ENCODE measurements around the gene ATXN7L3.

ATXN7L3 gene

GRCh38 chr17:44212507-44213402 is 13.1 kb upstream of the ATXN7L3 start:
- Mint-ChIP-seq H3K36me3 (ENCODE audit: low read depth) (peaks cover 94% of the 10 kb centered on the region), H3K9me3 (peaks cover 17% of the 10 kb centered on the region), H3K4me3 (no peak overlapping the region), H3K4me1 (ENCODE audit: low read depth) (peaks cover 84% of the 10 kb centered on the region), H3K27ac (no peak overlapping the region), H3K27me3 (no peaks in the 10 kb centered on the region)
- intact Hi-C loops (cut with micrococcal nuclease): no loop called here

GRCh38 chr17:44211281-44212265 is 11.9 kb upstream of the ATXN7L3 start:
- H3K4me3 Mint-ChIP-seq: no peak overlapping the region
- peaks cover 98% of the 10 kb centered on the region for H3K36me3 Mint-ChIP-seq (ENCODE audit: low read depth)
- H3K27ac Mint-ChIP-seq: no peak overlapping the region
- H3K27me3 Mint-ChIP-seq: no peaks in the 10 kb centered on the region
- peaks cover 17% of the 10 kb centered on the region for H3K9me3 Mint-ChIP-seq
- intact Hi-C loops (cut with micrococcal nuclease): loop anchor here (2.0 kb wide), 1 partner anchor 113 kb away; the partner anchor contains the start of gene SLC25A39
- peaks cover 79% of the 10 kb centered on the region for H3K4me1 Mint-ChIP-seq (ENCODE audit: low read depth)

GRCh38 chr17:44210342-44211192 is 10.9 kb upstream of the ATXN7L3 start:
- Mint-ChIP-seq H3K36me3 (ENCODE audit: low read depth) (peaks cover 96% of the 10 kb centered on the region), H3K27me3 (no peaks in the 10 kb centered on the region), H3K9me3 (peaks cover 17% of the 10 kb centered on the region), H3K4me1 (ENCODE audit: low read depth) (peaks cover 75% of the 10 kb centered on the region), H3K27ac (peak overlapping the region; percentile 66), H3K4me3 (no peak overlapping the region)
- intact Hi-C loops (cut with micrococcal nuclease): loop anchor here (1.0 to 2.0 kb wide), 2 partner anchors 8 to 114 kb away; partner anchors contain the start of gene SLC25A39

GRCh38 chr17:44209786-44210341 is 10.2 kb upstream of the ATXN7L3 start:
- intact Hi-C loops (cut with micrococcal nuclease): loop anchor here (1.0 to 10.0 kb wide), 3 partner anchors 8 to 295 kb away; partner anchors contain the start of genes GPATCH8 and SLC25A39
- no peak overlapping the region for H3K4me3 Mint-ChIP-seq
- peak overlapping the region; percentile 66 for H3K27ac Mint-ChIP-seq
- H3K4me1 Mint-ChIP-seq (ENCODE audit: low read depth): peaks cover 70% of the 10 kb centered on the region
- H3K9me3 Mint-ChIP-seq: peaks cover 14% of the 10 kb centered on the region
- H3K36me3 Mint-ChIP-seq (ENCODE audit: low read depth): peaks cover 89% of the 10 kb centered on the region
- H3K27me3 Mint-ChIP-seq: no peaks in the 10 kb centered on the region

- H3K4me1 Mint-ChIP-seq (ENCODE audit: low read depth): peaks cover 72% of the 10 kb centered on the region
- no peak overlapping the region for H3K27ac Mint-ChIP-seq
- no peaks in the 10 kb centered on the region for H3K9me3 Mint-ChIP-seq
- no peak overlapping the region for H3K4me3 Mint-ChIP-seq
- intact Hi-C loops (cut with micrococcal nuclease): loop anchor here (10.0 kb wide), 1 partner anchor 297 kb away; the partner anchor contains the start of gene GPATCH8
- peaks cover 68% of the 10 kb centered on the region for H3K36me3 Mint-ChIP-seq (ENCODE audit: low read depth)
- H3K27me3 Mint-ChIP-seq: no peaks in the 10 kb centered on the region
These were observed 8.1 kb upstream of the ATXN7L3 start for GRCh38 chr17:44207743-44208142.

DNA sequence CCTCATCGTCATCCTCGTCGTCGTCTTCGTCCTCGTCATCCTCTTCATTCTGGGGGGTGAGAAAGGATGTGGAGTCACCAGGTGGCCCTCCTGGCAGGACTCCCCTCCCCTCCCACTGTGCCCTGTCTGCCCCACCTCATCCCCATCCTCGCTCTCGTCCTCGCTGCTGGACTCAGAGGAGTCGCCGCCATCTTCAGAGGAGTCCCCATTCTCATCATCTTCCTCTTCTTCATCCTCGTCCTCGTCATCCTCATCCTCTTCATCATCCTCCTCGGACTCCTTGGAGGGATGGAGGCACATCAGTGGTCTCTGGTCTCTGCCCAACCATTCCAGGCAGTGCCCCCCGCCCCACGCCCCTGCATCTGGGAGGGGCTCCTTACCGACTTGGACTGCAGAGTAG is 7.6 kb upstream of the ATXN7L3 start:
- Mint-ChIP-seq H3K27me3 (no peaks in the 10 kb centered on the region), H3K9me3 (no peaks in the 10 kb centered on the region), H3K36me3 (ENCODE audit: low read depth) (peaks cover 64% of the 10 kb centered on the region), H3K4me3 (no peak overlapping the region), H3K27ac (no peak overlapping the region), H3K4me1 (ENCODE audit: low read depth) (peaks cover 75% of the 10 kb centered on the region)
- intact Hi-C loops (cut with micrococcal nuclease): loop anchor here (10.0 kb wide), 1 partner anchor 297 kb away; the partner anchor contains the start of gene GPATCH8

DNA sequence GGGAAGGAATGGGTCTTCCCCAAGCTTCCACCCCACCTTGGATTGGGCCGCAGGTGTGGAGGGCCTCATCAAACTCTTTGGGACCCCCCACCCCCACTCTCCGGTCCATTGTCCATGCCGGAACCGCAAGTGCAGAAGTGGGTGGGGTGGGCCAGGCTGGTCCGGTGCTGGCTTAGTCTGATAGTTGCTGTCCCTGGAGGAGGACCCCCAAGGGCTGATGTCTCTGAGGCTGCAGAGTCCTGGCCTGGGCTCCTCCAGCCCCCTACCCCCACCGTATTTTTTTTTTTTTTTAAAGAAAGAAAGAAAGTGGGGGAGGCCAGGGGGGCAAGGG is 7.1 kb upstream of the ATXN7L3 start:
- Mint-ChIP-seq H3K9me3 (no peaks in the 10 kb centered on the region), H3K27me3 (no peaks in the 10 kb centered on the region), H3K27ac (no peak overlapping the region), H3K36me3 (ENCODE audit: low read depth) (peaks cover 58% of the 10 kb centered on the region), H3K4me1 (ENCODE audit: low read depth) (peaks cover 78% of the 10 kb centered on the region), H3K4me3 (no peak overlapping the region)
- intact Hi-C loops (cut with micrococcal nuclease): loop anchor here (10.0 kb wide), 1 partner anchor 298 kb away; the partner anchor contains the start of gene GPATCH8

- peaks cover 52% of the 10 kb centered on the region for H3K36me3 Mint-ChIP-seq (ENCODE audit: low read depth)
- no peaks in the 10 kb centered on the region for H3K27me3 Mint-ChIP-seq
- intact Hi-C loops (cut with micrococcal nuclease): loop anchor here (10.0 kb wide), 1 partner anchor 299 kb away; the partner anchor contains the start of gene GPATCH8
- H3K4me3 Mint-ChIP-seq: no peak overlapping the region
- H3K9me3 Mint-ChIP-seq: no peaks in the 10 kb centered on the region
- H3K27ac Mint-ChIP-seq: no peak overlapping the region
- H3K4me1 Mint-ChIP-seq (ENCODE audit: low read depth): peaks cover 78% of the 10 kb centered on the region
These were observed 6.5 kb upstream of the ATXN7L3 start for GRCh38 chr17:44205962-44206824.

DNA sequence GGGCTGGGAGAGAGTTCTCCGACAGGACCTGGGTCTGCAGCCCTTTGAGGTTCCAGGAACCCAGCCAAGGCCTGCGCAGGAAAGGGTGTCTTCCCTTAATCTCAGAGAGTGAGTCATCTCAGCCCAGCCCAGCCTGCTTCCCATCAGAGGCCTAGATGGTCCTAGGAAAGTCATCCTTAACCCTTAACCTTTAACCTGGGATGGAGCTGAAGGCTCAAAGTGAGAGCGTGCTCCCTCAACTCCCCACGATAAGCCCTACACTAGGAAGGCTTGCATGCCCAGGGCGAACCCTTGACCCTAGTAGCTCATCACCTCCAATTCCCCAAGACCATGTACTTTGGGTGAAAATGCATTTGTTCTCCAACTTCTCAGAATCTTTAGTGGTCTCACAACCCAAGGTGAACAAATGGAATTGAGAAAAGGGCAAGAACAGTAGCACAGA is 4.8 kb upstream of the ATXN7L3 start:
- H3K27ac Mint-ChIP-seq: peak overlapping the region; percentile 71

DNA sequence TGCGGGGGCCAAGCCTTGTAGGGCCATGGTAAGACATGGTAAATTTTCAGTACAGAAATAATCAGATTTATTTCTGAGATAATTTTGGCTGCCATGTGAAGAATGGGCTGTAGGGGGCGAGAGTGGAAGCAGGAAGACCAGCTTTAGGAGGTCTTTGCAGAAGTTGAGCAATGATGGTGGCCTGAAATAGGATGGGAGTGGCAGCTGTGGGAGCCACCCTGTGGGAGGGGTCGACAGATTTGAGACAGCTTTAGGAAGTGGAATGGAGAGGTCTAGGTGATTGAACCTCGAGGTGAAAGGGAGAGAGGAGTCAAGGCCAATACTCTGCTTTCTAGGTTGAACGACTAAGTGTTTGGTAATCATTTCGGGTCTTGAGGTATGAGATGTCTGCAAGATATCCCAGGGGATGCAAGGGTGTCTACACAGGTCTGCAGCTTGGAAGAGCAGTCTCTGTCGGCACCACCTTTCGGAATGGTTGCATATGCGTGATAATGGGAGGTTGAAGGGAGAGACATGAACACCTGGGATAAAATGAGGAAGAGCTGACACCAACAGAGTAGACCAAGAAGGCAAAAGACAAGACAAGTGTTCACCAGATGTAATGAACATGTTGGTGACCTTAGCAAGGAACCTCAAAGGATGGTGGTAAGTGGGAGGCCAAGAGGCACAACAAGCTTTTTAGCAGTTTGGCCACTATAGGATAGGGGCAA is 4.2 kb upstream of the ATXN7L3 start:
- intact Hi-C loops (cut with micrococcal nuclease): loop anchor here (10.0 kb wide), 1 partner anchor 301 kb away; the partner anchor contains the start of gene GPATCH8

More for the DNA sequence above, 4.8 kb upstream of the ATXN7L3 start:
- Mint-ChIP-seq H3K9me3 (no peaks in the 10 kb centered on the region), H3K4me1 (ENCODE audit: low read depth) (peaks cover 73% of the 10 kb centered on the region), H3K4me3 (no peak overlapping the region), H3K27me3 (no peaks in the 10 kb centered on the region), H3K36me3 (ENCODE audit: low read depth) (peaks cover 46% of the 10 kb centered on the region)
- intact Hi-C loops (cut with micrococcal nuclease): loop anchor here (10.0 kb wide), 1 partner anchor 300 kb away; the partner anchor contains the start of gene GPATCH8

DNA sequence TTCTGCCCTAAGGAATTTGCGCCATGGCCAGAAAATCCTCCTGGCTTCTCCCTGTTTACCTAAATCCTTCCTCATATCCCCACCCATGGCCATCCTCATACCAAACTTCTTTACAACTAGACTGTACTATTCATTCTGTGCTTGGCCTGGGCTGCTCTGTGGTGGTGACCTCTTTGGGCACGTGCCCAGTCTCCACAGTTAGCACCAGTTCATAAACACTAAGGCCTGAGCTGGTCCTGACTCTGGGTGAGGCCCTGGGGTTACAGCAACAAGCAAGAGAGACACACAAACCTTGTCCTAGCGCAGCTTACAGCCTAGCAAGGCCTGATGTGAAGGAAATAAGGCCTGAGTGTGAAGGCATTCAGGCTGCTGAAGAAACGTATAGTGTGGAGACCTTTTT is 3.1 kb upstream of the ATXN7L3 start:
- Mint-ChIP-seq H3K27me3 (no peaks in the 10 kb centered on the region), H3K4me1 (ENCODE audit: low read depth) (peaks cover 65% of the 10 kb centered on the region), H3K36me3 (ENCODE audit: low read depth) (peaks cover 40% of the 10 kb centered on the region), H3K27ac (peak overlapping the region; percentile 71), H3K9me3 (no peaks in the 10 kb centered on the region), H3K4me3 (no peak overlapping the region)
- intact Hi-C loops (cut with micrococcal nuclease): loop anchor here (10.0 kb wide), 1 partner anchor 302 kb away; the partner anchor contains the start of gene GPATCH8

More for the DNA sequence above, 4.2 kb upstream of the ATXN7L3 start:
- no peaks in the 10 kb centered on the region for H3K9me3 Mint-ChIP-seq
- peaks cover 40% of the 10 kb centered on the region for H3K36me3 Mint-ChIP-seq (ENCODE audit: low read depth)
- no peaks in the 10 kb centered on the region for H3K27me3 Mint-ChIP-seq
- H3K4me1 Mint-ChIP-seq (ENCODE audit: low read depth): peaks cover 68% of the 10 kb centered on the region
- peak overlapping the region; percentile 71 for H3K27ac Mint-ChIP-seq
- H3K4me3 Mint-ChIP-seq: peak overlapping the region; percentile 28
